Measurements from ENCODE around the gene CRHR2. TPM values are rescaled to one million over a fixed set of nuclear protein-coding genes. Genes with fewer than 3 reads are reported as not detected.

The CRHR2 gene
- total RNA-seq, 2 donors from 2014 or later = 0.16 TPM; not detected in 1

GRCh38 chr7:30710669-30711068 lies 28.4 kb upstream of the CRHR2 start:
- no peak for DNase-seq
- intact Hi-C loops (cut with DNase I) = no loop called here
- Histone ChIP-seq H3K9ac (ENCODE audit: low read depth in 2 of 2, low read length in 2 of 2) (no peak overlapping the region), H3K27me3 (no peaks in the 10 kb centered on the region), H3K4me3 (no peak overlapping the region), H3K27ac (no peak overlapping the region), H3K4me1 (no peaks in the 10 kb centered on the region), H3K9me3 (no peaks in the 10 kb centered on the region), H3K36me3 (no peaks in the 10 kb centered on the region)
- no peak for TF ChIP-seq CTCF (IDR thresholded peaks at IDR 0.05)

GRCh38 chr7:30709549-30709948 lies 27.3 kb upstream of the CRHR2 start:
- Histone ChIP-seq H3K4me1 (no peaks in the 10 kb centered on the region), H3K9ac (ENCODE audit: low read depth in 2 of 2, low read length in 2 of 2) (no peak overlapping the region)
- intact Hi-C loops (cut with DNase I) = no loop called here

GRCh38 chr7:30708983-30709382 lies 26.7 kb upstream of the CRHR2 start:
- no peak overlapping the region for H3K9ac ChIP-seq (ENCODE audit: low read depth in 2 of 2, low read length in 2 of 2)
- H3K9me3 ChIP-seq = no peaks in the 10 kb centered on the region
- no peaks in the 10 kb centered on the region for H3K27me3 ChIP-seq
- no peaks in the 10 kb centered on the region for H3K4me1 ChIP-seq
- no peak overlapping the region for H3K4me3 ChIP-seq
- no peak overlapping the region for H3K27ac ChIP-seq
- H3K36me3 ChIP-seq = no peaks in the 10 kb centered on the region
- DNase-seq = no peak
- TF ChIP-seq CTCF (IDR thresholded peaks at IDR 0.05) = no peak
- intact Hi-C loops (cut with DNase I) = no loop called here

More at GRCh38 chr7:30709549-30709948, 27.3 kb upstream of the CRHR2 start:
- no peaks in the 10 kb centered on the region for H3K9me3 ChIP-seq
- DNase-seq = no peak
- H3K27ac ChIP-seq = no peak overlapping the region
- H3K36me3 ChIP-seq = no peaks in the 10 kb centered on the region
- H3K4me3 ChIP-seq = no peak overlapping the region
- no peaks in the 10 kb centered on the region for H3K27me3 ChIP-seq
- no peak for TF ChIP-seq CTCF (IDR thresholded peaks at IDR 0.05)

GRCh38 chr7:30708412-30708811 lies 26.2 kb upstream of the CRHR2 start:
- Histone ChIP-seq H3K4me1 (no peaks in the 10 kb centered on the region), H3K27ac (no peak overlapping the region), H3K27me3 (no peaks in the 10 kb centered on the region), H3K9me3 (no peaks in the 10 kb centered on the region), H3K36me3 (no peaks in the 10 kb centered on the region), H3K9ac (ENCODE audit: low read depth in 2 of 2, low read length in 2 of 2) (no peak overlapping the region), H3K4me3 (no peak overlapping the region)
- no peak for TF ChIP-seq CTCF (IDR thresholded peaks at IDR 0.05)
- DNase-seq = no peak
- intact Hi-C loops (cut with DNase I) = no loop called here

GRCh38 chr7:30707391-30708357 lies 25.4 kb upstream of the CRHR2 start:
- no peaks in the 10 kb centered on the region for H3K36me3 ChIP-seq
- no peak overlapping the region for H3K9ac ChIP-seq (ENCODE audit: low read depth in 2 of 2, low read length in 2 of 2)
- no peak for TF ChIP-seq CTCF (IDR thresholded peaks at IDR 0.05)
- no peaks in the 10 kb centered on the region for H3K9me3 ChIP-seq
- intact Hi-C loops (cut with DNase I) = no loop called here
- DNase-seq = no peak
- H3K4me3 ChIP-seq = no peak overlapping the region
- H3K27me3 ChIP-seq = no peaks in the 10 kb centered on the region
- no peak overlapping the region for H3K27ac ChIP-seq
- no peaks in the 10 kb centered on the region for H3K4me1 ChIP-seq

Data from colonic mucosa (tissue), 4 donors.